ENCODE data around the gene TEKT5. TPM values are rescaled to one million over a fixed set of nuclear protein-coding genes. Genes with fewer than 3 reads are reported as not detected.
A peak's percentile ranks its signal among the peaks of the same experiment; 100 is the strongest.

TEKT5 gene
- total RNA-seq, 1 donor from 2014 or later: not detected

DNA sequence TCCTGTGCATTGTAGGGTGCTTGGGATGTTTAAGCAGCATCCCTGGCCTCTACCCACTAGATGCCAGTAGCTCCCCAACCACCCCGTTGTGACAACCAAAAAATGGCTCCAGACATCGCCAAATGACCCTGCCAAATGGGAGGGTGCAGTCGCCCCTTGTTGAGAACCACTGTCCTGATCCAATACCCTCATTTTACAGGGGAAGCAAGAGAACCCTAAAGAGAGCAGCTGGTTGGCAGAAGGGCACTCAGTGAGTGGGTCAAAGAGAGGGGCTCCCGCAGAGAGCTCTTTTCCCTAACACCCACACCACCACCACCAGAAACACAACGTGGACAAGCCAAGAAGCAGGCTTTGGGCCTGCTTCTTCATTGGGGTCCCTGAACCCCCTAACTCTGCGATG is 18.4 kb downstream of the TEKT5 start:
- TF ChIP-seq, protein P1, sequence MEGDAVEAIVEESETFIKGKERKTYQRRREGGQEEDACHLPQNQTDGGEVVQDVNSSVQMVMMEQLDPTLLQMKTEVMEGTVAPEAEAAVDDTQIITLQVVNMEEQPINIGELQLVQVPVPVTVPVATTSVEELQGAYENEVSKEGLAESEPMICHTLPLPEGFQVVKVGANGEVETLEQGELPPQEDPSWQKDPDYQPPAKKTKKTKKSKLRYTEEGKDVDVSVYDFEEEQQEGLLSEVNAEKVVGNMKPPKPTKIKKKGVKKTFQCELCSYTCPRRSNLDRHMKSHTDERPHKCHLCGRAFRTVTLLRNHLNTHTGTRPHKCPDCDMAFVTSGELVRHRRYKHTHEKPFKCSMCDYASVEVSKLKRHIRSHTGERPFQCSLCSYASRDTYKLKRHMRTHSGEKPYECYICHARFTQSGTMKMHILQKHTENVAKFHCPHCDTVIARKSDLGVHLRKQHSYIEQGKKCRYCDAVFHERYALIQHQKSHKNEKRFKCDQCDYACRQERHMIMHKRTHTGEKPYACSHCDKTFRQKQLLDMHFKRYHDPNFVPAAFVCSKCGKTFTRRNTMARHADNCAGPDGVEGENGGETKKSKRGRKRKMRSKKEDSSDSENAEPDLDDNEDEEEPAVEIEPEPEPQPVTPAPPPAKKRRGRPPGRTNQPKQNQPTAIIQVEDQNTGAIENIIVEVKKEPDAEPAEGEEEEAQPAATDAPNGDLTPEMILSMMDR (conservative IDR thresholded peaks at IDR 0.05; ENCODE audit: low read depth, low read length): no peak
- no peak for DNase-seq (ENCODE audit: low read depth)
- H3K4me3 ChIP-seq (ENCODE audit: low read depth, low read length): no peak overlapping the region

DNA sequence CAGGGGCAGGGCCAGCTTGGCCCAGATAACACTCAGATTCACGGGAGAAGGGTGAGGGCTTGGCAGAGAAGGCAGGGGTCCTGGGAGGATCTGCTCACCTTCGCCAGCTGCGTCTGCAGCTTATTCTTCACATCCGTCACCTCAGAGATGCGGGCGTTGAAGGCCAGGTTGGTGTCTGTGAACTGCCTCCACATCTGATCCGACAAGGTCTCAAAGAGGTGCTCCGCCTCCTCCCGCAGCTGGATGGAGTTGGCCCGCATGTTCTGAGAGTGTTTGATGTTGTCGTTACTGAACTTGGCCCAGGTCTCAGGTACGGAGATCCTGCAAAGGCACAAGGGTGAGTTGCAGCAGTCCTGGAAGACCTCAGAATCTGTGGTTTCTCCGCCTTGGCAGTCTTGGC is 18.9 kb downstream of the TEKT5 start:
- no peak overlapping the region for H3K4me3 ChIP-seq (ENCODE audit: low read depth, low read length)
- TF ChIP-seq, protein P1 (conservative IDR thresholded peaks at IDR 0.05; ENCODE audit: low read depth, low read length): no peak
- no peak for DNase-seq (ENCODE audit: low read depth)

DNA sequence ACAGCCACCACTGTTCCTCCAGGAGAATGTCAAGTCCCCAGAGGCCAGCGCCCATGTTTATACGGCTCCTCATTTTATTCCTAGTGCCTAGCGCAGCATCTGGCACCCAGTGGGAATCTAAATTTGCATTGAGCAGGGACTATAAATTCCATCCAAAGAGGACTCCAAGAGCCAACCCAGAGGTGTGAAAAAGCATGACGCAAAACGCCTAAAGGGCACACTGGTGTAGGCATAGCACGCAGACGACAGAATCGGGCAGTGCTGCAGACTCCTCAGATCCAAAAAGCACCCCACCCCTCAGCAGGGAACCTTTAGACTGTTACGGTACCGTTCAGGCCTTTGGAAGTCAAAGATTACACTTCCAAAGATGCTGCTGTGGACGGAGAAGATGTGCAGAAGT is 19.5 kb downstream of the TEKT5 start:
- no peak overlapping the region for H3K4me3 ChIP-seq (ENCODE audit: low read depth, low read length)
- TF ChIP-seq, protein P1 (conservative IDR thresholded peaks at IDR 0.05; ENCODE audit: low read depth, low read length): no peak
- DNase-seq (ENCODE audit: low read depth): no peak

DNA sequence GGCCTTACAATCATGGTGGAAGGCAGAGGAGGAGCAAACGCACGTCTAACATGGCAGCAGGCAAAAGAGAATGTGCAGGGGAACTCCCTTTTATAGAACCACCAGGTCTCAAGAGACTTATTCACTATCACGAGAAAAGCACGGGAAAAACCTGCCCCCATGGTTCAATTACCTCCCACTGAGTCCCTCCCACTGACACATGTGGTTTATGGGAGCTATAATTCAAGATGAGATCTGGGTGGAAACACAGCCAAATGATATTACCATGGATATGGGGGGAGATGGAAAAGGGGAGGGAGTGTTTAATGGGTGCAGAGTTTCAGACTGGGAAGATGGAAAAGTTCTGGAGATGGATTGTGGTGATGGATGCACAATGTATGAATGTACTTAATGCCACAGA is 23.0 kb downstream of the TEKT5 start:
- DNase-seq (ENCODE audit: low read depth): no peak
- TF ChIP-seq, protein P1 (conservative IDR thresholded peaks at IDR 0.05; ENCODE audit: low read depth, low read length): no peak
- H3K4me3 ChIP-seq (ENCODE audit: low read depth, low read length): no peak overlapping the region

DNA sequence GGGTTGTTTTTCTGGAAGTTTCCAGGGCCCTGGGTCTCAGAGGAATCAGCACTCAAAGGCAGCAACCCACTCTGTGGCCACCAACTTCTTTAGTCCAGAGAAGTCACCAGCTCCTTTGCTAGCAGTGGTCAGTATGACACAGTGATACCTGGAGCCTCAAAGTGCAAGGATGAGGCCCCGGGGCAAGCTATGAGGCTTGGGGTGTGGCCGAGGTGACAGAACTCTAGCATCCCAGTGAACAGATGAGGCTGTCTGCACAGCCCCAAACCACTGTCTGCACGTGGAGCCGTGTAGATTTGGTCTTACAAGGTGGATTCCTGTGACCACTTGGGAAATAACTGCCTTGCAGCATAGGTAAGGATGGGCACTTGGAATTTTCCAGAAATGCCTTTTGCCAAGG is 24.9 kb downstream of the TEKT5 start:
- TF ChIP-seq, protein P1 (conservative IDR thresholded peaks at IDR 0.05; ENCODE audit: low read depth, low read length): no peak
- H3K4me3 ChIP-seq (ENCODE audit: low read depth, low read length): no peak overlapping the region

DNA sequence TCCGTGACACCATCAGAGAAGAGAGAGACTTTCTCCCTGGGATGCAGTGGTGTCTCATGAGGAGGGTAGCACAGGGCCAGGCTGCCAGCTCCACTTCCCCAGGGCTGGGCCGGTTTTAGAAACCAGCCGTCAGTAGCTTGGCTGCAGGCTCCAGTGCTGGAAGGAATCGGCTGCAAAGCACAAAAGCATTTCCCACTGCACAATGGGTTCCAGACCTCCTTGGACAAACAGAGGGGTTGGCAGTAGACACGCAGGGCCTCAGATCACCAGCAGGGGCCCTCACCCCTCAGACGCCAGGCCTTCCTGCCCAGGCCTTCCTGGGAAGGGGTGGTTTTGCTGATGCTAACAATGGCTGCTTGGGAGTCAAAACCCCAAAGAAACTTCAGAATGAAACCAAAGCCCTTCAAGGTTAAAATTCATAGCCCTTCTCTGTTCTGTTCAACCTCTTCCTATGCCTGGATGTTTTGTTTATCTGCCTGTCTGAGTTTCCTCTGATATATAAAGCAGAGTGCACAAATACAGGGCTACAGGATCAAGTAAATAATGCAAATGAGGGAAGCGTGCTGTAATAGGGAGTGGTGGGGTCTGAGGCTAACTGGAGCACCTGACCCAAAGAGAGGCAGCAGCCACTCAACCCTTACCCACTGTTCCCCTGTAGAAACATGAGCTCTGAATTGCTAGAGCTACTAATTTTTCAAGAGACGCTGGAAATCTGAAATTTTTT is 26.2 kb downstream of the TEKT5 start:
- TF ChIP-seq, protein P1 (conservative IDR thresholded peaks at IDR 0.05; ENCODE audit: low read depth, low read length): peak; percentile 69
- DNase-seq (ENCODE audit: low read depth): no peak

More for the DNA sequence above, 24.9 kb downstream of the TEKT5 start:
- DNase-seq (ENCODE audit: low read depth): no peak

DNA sequence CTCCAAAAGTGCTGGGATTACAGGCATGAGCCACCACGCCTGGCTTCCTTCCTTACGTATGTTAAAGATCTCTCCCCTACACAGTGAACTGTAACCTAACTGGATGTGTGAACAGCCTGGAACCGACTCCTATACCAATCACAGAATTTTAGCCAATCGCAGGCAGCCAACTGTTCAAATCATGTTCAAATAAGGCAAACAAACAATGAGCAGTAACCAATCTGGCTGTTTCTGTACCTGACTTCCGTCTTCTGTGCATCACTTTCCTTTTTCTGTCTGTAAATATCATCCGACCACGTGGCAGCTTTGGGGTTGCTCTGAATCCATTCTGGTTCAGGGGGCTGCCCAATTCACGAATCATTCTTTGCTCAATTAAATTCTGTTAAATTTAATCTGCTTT is 27.5 kb downstream of the TEKT5 start:
- TF ChIP-seq, protein P1 (conservative IDR thresholded peaks at IDR 0.05; ENCODE audit: low read depth, low read length): no peak
- no peak for DNase-seq (ENCODE audit: low read depth)
- no peak overlapping the region for H3K4me3 ChIP-seq (ENCODE audit: low read depth, low read length)

More for the DNA sequence above, 26.2 kb downstream of the TEKT5 start:
- no peak overlapping the region for H3K4me3 ChIP-seq (ENCODE audit: low read depth, low read length)

Data from epithelial cell of proximal tubule (primary cell).